Hepatocyte (in vitro differentiated cells): ENCODE data around the gene ZNF674.

Experiments used
- CTCF ChIP-seq: fragments of 200-600 bp; sonication (generic); IDR thresholded peaks from 2 replicates; pipeline ENCODE4 v1.5.1; 2016; ENCODE audit warnings: antibody characterized with exemption, mild to moderate bottlenecking; ENCODE audit not compliant: poor library complexity
- EZH2 ChIP-seq: fragments of 200-600 bp; sonication (generic); IDR thresholded peaks from 2 replicates; pipeline ENCODE4 v1.6.1; 2016; ENCODE audit warnings: antibody characterized with exemption, mild to moderate bottlenecking, borderline replicate concordance

DNA sequence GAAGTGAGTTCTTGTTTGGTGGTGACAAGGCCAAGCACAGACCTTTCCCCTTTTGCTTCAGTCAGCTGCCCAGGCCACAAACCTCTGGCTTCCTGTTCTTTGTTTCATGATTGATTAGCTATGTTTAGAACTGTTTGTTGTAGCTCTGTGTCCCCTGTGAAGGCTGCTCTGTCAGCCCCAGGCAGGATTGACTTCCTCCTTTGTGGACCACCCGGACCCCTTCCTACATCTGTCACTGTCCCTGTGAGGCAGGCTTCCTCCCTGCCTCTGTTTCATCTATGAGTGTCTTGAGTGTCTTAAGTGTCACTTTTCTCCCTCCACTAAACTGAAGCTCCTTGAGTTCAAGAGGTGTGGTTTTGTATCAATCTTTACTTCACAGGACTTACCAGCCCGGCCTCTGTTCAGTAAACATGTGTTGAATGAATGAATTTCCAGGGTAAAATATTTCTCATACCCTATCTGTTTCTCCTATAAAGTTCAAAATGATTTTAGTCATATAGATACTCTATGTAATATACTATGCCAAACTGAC lies 83.5 kb downstream of the ZNF674 start:
- TF ChIP-seq CTCF (no peak), EZH2 (no peak)
